ENCODE measurements around the gene ENOX1. TPM values are rescaled to one million over a fixed set of nuclear protein-coding genes. Genes with fewer than 3 reads are reported as not detected.
A peak's percentile ranks its signal among the peaks of the same experiment; 100 is the strongest.

ENOX1 gene
- polyA plus RNA-seq, 1 donor from 2014 or later, result not detected

- no peak overlapping the region for H3K4me3 Mint-ChIP-seq
- no peaks in the 10 kb centered on the region for H3K36me3 Mint-ChIP-seq
- H3K27me3 Mint-ChIP-seq, result peaks cover 6% of the 10 kb centered on the region
- H3K27ac Mint-ChIP-seq, result peak overlapping the region in 1 of 3 donors; percentile 6
- no peaks in the 10 kb centered on the region for H3K4me1 Mint-ChIP-seq
- H3K9me3 Mint-ChIP-seq, result peaks cover 1 to 16% (median 5%) of the 10 kb centered on the region in 3 donors
Measured at GRCh38 chr13:43204591-43204990, 582.2 kb downstream of the ENOX1 start.

GRCh38 chr13:43203781-43204180, 583.0 kb downstream of the ENOX1 start:
- no peak overlapping the region for H3K4me3 Mint-ChIP-seq
- H3K27me3 Mint-ChIP-seq, result peaks cover 8% of the 10 kb centered on the region
- H3K4me1 Mint-ChIP-seq, result no peaks in the 10 kb centered on the region
- peak overlapping the region in 1 of 3 donors; percentile 63 for H3K27ac Mint-ChIP-seq
- peaks cover 1 to 16% (median 5%) of the 10 kb centered on the region in 3 donors for H3K9me3 Mint-ChIP-seq
- peaks cover 2% of the 10 kb centered on the region for H3K36me3 Mint-ChIP-seq

GRCh38 chr13:43200736-43201135, 586.0 kb downstream of the ENOX1 start:
- H3K4me1 Mint-ChIP-seq, result peaks cover 0 to 1% (median 0%) of the 10 kb centered on the region in 3 donors

DNA sequence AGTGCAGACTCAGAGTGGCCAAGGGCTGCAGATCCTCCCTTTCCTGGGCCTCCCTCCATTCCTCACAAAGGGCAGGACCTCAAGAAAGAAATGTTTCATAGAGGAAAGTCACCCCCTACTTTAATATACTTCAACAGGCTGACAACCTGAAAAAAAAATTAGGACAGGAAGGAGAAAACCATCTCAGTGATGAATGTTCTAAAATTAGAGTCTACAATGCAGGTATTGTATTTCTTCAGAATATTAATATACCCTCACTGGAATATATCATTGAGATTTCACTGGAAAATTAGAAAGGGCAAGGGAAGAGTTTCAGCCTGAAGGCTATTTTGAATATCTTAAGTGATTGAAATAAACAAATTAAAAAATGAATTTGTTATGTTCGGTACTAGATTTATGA, 586.5 kb downstream of the ENOX1 start:
- peaks cover 2% of the 10 kb centered on the region for H3K36me3 Mint-ChIP-seq
- no peak overlapping the region for H3K27ac Mint-ChIP-seq
- no peak overlapping the region for H3K4me3 Mint-ChIP-seq

More at GRCh38 chr13:43200736-43201135, 586.0 kb downstream of the ENOX1 start:
- Mint-ChIP-seq H3K4me3 (no peak overlapping the region), H3K9me3 (peaks cover 1 to 16% (median 5%) of the 10 kb centered on the region in 3 donors), H3K27me3 (peaks cover 11% of the 10 kb centered on the region), H3K36me3 (peaks cover 2% of the 10 kb centered on the region), H3K27ac (no peak overlapping the region)

GRCh38 chr13:43196750-43197370, 589.9 kb downstream of the ENOX1 start:
- H3K4me3 Mint-ChIP-seq, result no peak overlapping the region
- peaks cover 0 to 2% (median 0%) of the 10 kb centered on the region in 3 donors for H3K9me3 Mint-ChIP-seq
- H3K4me1 Mint-ChIP-seq, result peaks cover 0 to 1% (median 0%) of the 10 kb centered on the region in 3 donors
- H3K27ac Mint-ChIP-seq, result no peak overlapping the region
- peaks cover 7% of the 10 kb centered on the region for H3K27me3 Mint-ChIP-seq
- peaks cover 2% of the 10 kb centered on the region for H3K36me3 Mint-ChIP-seq

More for the DNA sequence above, 586.5 kb downstream of the ENOX1 start:
- Mint-ChIP-seq H3K27me3 (peaks cover 8% of the 10 kb centered on the region), H3K4me1 (peaks cover 0 to 1% (median 0%) of the 10 kb centered on the region in 3 donors), H3K9me3 (peaks cover 1 to 16% (median 5%) of the 10 kb centered on the region in 3 donors)

- Mint-ChIP-seq H3K27me3 (peaks cover 7% of the 10 kb centered on the region), H3K4me1 (peaks cover 0 to 1% (median 0%) of the 10 kb centered on the region in 3 donors), H3K4me3 (no peak overlapping the region), H3K27ac (no peak overlapping the region), H3K9me3 (peaks cover 0 to 2% (median 0%) of the 10 kb centered on the region in 3 donors), H3K36me3 (peaks cover 2% of the 10 kb centered on the region)
Measured at GRCh38 chr13:43196086-43196621, 590.6 kb downstream of the ENOX1 start.

- H3K36me3 Mint-ChIP-seq, result peaks cover 2% of the 10 kb centered on the region
- peaks cover 0 to 2% (median 0%) of the 10 kb centered on the region in 3 donors for H3K9me3 Mint-ChIP-seq
- no peak overlapping the region for H3K4me3 Mint-ChIP-seq
- peaks cover 7% of the 10 kb centered on the region for H3K27me3 Mint-ChIP-seq
- peaks cover 0 to 1% (median 0%) of the 10 kb centered on the region in 3 donors for H3K4me1 Mint-ChIP-seq
- no peak overlapping the region for H3K27ac Mint-ChIP-seq
Measured at GRCh38 chr13:43195551-43195950, 591.2 kb downstream of the ENOX1 start.

GRCh38 chr13:43195112-43195511, 591.7 kb downstream of the ENOX1 start:
- Mint-ChIP-seq H3K9me3 (no peaks in the 10 kb centered on the region), H3K36me3 (peaks cover 2% of the 10 kb centered on the region), H3K27ac (no peak overlapping the region), H3K4me1 (peaks cover 0 to 1% (median 0%) of the 10 kb centered on the region in 3 donors), H3K4me3 (no peak overlapping the region), H3K27me3 (peaks cover 7% of the 10 kb centered on the region)

DNA sequence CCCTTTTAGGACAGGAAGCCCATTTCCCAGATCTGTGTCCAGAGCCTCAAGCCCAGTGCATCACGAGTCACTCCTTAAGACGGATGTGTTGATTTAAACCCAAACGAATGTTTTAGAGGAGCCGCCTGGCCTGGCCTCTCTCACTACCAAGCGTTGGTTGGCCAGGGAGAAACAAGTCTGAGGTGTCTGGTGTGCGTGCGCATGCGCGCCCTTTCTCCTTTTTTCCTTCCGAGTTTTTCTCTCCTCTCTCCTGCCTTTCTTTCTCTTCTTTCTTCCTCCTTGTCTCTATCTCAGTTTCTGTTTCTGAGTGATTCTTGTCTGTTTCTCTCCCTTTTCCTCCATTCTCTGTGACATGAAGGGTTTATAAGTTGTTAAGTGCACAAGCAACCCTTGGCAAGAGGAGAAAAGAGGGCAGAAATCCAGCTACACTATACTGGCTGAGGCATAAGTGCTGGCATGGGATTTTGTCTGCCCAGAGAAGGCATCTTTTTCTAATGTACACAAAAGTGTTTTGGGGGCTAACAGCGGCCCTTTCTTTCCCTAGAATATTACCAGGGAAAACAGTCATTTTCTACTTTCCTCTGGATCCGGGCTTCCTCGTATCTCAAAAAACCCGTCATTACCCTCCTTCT, 592.9 kb downstream of the ENOX1 start:
- Mint-ChIP-seq H3K27me3 (peaks cover 7% of the 10 kb centered on the region), H3K27ac (no peak overlapping the region), H3K9me3 (no peaks in the 10 kb centered on the region), H3K4me1 (peaks cover 0 to 1% (median 0%) of the 10 kb centered on the region in 3 donors), H3K36me3 (no peaks in the 10 kb centered on the region), H3K4me3 (no peak overlapping the region)

DNA sequence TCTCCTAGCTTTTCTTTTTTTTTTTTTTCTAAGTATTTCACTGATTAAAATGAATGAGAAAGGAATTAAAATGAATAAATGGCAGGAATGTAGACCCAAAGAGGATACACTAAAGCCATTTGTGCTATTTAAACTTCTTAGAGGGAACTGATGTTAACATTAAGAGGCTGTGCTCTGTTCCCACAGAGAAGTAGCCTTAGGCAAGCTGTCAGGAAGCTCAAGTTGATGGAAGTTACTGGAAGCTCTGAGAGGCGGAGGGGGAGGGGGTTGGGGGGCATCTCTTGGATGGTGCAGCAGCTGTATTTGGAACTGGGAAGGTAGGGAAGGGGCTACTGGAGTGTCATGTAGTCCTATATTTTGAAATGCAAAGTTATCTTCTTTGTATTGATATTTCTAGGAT, 595.2 kb downstream of the ENOX1 start:
- Mint-ChIP-seq H3K4me1 (no peaks in the 10 kb centered on the region), H3K9me3 (no peaks in the 10 kb centered on the region), H3K36me3 (no peaks in the 10 kb centered on the region), H3K4me3 (no peak overlapping the region), H3K27ac (no peak overlapping the region), H3K27me3 (peaks cover 4% of the 10 kb centered on the region)

GRCh38 chr13:43185226-43185625, 601.5 kb downstream of the ENOX1 start:
- Mint-ChIP-seq H3K27ac (no peak overlapping the region), H3K9me3 (no peaks in the 10 kb centered on the region), H3K36me3 (no peaks in the 10 kb centered on the region), H3K27me3 (peaks cover 2% of the 10 kb centered on the region), H3K4me3 (peak overlapping the region in 1 of 4 donors; percentile 49), H3K4me1 (no peaks in the 10 kb centered on the region)

- Mint-ChIP-seq H3K4me3 (no peak overlapping the region), H3K27ac (peak overlapping the region in 1 of 3 donors; percentile 61), H3K36me3 (peaks cover 1% of the 10 kb centered on the region), H3K27me3 (no peaks in the 10 kb centered on the region), H3K9me3 (no peaks in the 10 kb centered on the region), H3K4me1 (no peaks in the 10 kb centered on the region)
Measured at GRCh38 chr13:43180837-43181236, 605.9 kb downstream of the ENOX1 start.

GRCh38 chr13:43180036-43180660, 606.6 kb downstream of the ENOX1 start:
- H3K9me3 Mint-ChIP-seq, result no peaks in the 10 kb centered on the region
- peak overlapping the region in 1 of 3 donors; percentile 61 for H3K27ac Mint-ChIP-seq
- no peak overlapping the region for H3K4me3 Mint-ChIP-seq
- peaks cover 1% of the 10 kb centered on the region for H3K36me3 Mint-ChIP-seq
- H3K4me1 Mint-ChIP-seq, result no peaks in the 10 kb centered on the region
- H3K27me3 Mint-ChIP-seq, result no peaks in the 10 kb centered on the region

DNA sequence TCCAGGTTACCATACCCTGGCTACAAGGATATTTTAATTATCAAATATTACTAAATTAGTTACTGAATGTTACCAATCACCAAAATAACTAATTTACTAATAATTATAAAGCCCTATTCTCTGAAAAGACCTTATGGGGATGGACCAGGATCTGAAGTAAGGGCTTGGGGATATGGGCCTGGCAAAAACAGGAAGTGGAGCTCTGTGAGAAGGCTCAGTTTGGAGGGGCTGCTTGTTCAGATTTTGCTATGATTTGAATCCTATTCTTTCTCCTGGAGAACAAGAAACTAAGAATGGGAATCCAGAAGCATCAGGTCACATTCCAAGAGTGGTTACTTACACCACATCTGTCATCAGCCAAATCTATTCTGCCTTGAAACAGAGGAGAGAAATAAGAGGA, 615.3 kb downstream of the ENOX1 start:
- peaks cover 0 to 3% (median 0%) of the 10 kb centered on the region in 3 donors for H3K9me3 Mint-ChIP-seq
- H3K27ac Mint-ChIP-seq, result no peak overlapping the region
- peaks cover 0 to 2% (median 0%) of the 10 kb centered on the region in 3 donors for H3K4me1 Mint-ChIP-seq
- H3K36me3 Mint-ChIP-seq, result no peaks in the 10 kb centered on the region
- H3K4me3 Mint-ChIP-seq, result no peak overlapping the region
- peaks cover 4% of the 10 kb centered on the region for H3K27me3 Mint-ChIP-seq

GRCh38 chr13:43170506-43170905, 616.3 kb downstream of the ENOX1 start:
- no peak overlapping the region for H3K27ac Mint-ChIP-seq
- no peak overlapping the region for H3K4me3 Mint-ChIP-seq
- H3K36me3 Mint-ChIP-seq, result no peaks in the 10 kb centered on the region
- peaks cover 7% of the 10 kb centered on the region for H3K27me3 Mint-ChIP-seq
- H3K9me3 Mint-ChIP-seq, result peaks cover 0 to 9% (median 0%) of the 10 kb centered on the region in 3 donors
- H3K4me1 Mint-ChIP-seq, result peaks cover 0 to 2% (median 0%) of the 10 kb centered on the region in 3 donors
